ENCODE data around the gene VIPAS39.

VIPAS39 gene

GRCh38 chr14:77406086-77406485, 51.3 kb downstream of the VIPAS39 start:
- DNase-seq (ENCODE audit: low read depth, low spot score), result no peak

DNA sequence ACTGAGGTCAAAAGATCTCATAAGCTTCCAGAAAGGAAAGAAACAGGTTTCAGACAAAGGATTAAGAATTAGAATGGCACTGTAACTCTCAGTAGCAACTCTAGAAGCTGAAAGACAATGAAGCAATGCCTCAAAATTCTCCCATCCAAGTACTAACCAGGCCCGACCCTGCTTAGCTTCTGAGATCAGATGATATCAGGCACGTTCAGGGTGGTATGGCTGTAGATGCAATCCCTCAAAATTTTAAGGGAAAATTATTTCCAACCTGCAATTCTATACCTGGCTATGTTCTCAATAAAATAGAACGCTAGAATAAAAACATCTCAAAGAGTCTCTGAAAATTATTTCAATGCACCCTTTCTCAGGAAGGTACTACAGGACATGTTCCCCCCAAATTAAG, 53.6 kb downstream of the VIPAS39 start:
- DNase-seq (ENCODE audit: low read depth, low spot score), result no peak

DNA sequence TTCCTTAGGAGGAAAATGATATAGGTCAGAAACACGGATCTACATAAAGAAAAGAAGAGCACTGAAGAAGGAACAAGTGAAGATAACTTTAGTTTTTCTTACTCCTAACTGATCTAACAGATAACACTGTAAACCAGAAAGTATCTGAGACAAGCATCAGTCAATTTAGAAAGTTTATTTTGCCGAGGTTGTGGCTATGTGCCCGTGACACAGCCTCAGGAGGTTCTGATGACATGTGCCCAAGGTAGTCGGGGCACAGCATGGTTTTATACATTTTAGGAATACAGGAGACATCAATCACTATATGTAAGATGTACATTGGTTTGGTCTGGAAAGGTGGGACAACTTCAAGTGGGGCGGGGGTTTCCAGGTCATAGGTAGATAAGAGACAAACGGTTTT, 57.2 kb downstream of the VIPAS39 start:
- no peak for DNase-seq (ENCODE audit: low read depth, low spot score)

- DNase-seq (ENCODE audit: low read depth, low spot score), result no peak
Observed at GRCh38 chr14:77390188-77390587, 67.2 kb downstream of the VIPAS39 start.

DNA sequence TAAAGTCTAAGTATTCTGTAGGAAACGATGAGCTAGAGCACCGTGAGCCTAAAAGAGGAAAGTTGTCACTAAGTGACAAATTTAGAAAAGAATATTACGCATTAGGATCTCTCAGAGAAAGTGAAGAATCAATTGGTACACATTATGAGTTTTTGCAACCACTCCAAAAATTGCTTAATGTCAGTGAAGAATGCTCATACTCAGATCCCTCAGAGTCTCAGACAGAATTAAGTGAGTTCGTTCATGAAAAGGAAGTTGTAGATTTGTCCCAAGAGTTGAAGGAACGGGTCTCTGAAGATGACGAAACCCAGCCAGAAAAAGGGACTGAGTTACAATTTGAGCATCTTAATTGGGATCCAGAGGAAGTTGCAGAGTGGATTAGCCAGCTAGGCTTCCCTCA, 78.7 kb downstream of the VIPAS39 start:
- DNase-seq (ENCODE audit: low read depth, low spot score), result no peak

- DNase-seq (ENCODE audit: low read depth, low spot score), result no peak
Observed at GRCh38 chr14:77377502-77377844, 79.9 kb downstream of the VIPAS39 start.

DNA sequence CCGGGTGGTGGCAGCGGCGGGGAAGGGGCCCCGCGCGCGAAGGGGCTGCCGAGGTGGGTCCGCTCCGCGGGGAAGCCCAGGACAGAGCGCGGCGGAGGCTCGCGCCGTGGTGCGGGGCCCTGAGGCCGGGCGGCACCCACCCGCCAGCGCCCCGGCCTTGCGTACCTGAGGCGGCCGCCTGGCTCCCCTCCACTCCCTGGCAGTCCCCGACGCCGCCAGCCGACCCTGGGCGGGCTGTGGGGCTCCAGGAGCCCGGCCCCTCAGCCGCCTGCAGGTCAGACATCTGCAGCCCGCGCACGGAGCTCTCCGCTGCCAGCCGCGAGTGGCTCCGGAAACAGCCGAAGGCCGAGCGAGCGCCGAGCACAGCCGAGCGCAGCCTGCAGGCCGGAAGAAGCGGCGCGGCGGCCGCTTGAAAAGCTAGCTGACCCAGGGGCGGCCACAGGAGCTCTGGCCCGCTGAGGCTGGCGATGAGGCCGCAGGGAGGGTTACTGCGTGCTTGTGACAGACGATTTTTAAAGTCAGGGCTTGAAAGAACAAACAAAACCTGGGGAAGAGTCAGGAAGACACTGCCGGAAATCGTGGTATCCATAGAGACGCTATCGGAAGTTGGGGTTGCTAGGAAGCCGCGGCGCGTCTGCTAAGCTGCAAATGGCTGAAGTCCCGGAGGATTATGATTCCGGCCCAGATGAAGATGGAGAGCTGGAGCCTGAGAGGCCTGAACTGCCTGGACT, 80.5 kb downstream of the VIPAS39 start, which contains the start of the genes SAMD15 and TMED8:
Gene SAMD15 (plus strand): TSS at position 609 of the 731 bp plus-strand sequence. CDS start 40 bp downstream, at position 649.
Gene TMED8 (minus strand): TSS at position 324 of the 731 bp plus-strand sequence. CDS start 41 bp downstream, at position 283.
- peak; percentile 68 for DNase-seq (ENCODE audit: low read depth, low spot score)
